GM23338 (cell line): ENCODE measurements around the gene LGALSL.

Experiments used
- CTCF ChIP-seq, 2 experiments: fragments of 200-600 bp in 1 of 2; sonication (generic) in 1 of 2; conservative IDR thresholded peaks; 2 replicates each; pipeline versions ENCODE4 v1.5.1 to v1.6.1; 2016 to 2017; ENCODE audit warnings: antibody characterized with exemption in 2 of 2, low read depth in 2 of 2, mild to moderate bottlenecking in 2 of 2, moderate library complexity in 1 of 2
- ETS1 ChIP-seq: IDR thresholded peaks from 2 replicates; pipeline ENCODE4 v1.6.1; 2016; ENCODE audit warnings: antibody characterized with exemption
- EZH2 ChIP-seq: fragments of 200-600 bp; sonication (generic); IDR thresholded peaks from one replicate; pipeline ENCODE4 v1.8.0; 2017; ENCODE audit warnings: antibody characterized with exemption, mild to moderate bottlenecking, low read depth; ENCODE audit not compliant: unreplicated experiment
- POLR2AphosphoS5 ChIP-seq: IDR thresholded peaks from 2 replicates; pipeline ENCODE4 v1.6.1; 2016; ENCODE audit warnings: antibody characterized with exemption, low read depth
- TF ChIP-seq, protein P1 (sequence below): IDR thresholded peaks from one replicate; pipeline ENCODE4 v1.6.1; 2018; ENCODE audit warnings: antibody characterized with exemption; ENCODE audit not compliant: unreplicated experiment

DNA sequence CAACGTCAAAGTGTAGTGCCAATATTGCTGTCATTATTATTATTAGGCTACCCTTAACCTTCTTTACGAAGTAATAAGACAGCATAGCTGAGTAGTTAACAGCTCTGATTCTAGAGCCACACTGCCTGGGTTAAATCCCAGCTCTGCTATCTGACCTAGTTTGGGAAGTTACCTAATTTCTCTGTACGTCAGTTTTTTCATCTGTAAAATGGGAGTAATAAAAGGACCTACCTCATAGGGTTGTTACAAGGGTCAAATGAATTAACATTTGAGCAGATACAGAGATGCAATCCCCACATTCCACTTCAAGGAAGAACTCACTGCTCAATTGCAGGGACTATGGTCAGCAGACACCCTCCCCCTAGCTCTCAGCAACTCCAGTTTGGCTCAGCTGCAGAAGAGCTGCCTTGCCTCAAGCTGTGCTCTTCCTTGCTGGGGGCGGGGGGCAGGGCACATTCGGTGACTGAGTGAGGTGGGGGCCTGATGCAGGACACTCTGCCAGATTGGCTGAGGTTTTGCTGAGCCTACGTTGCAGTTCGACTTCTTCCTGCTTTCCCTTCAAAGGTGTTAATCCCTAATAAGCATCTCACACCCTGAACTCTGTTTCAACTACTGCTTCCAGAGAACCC is 11.0 kb upstream of the LGALSL start:
- no peak for TF ChIP-seq CTCF (conservative IDR thresholded peaks at IDR 0.05; ENCODE audit: low read depth in 2 of 2)
- TF ChIP-seq EZH2, result no peak
- no peak for TF ChIP-seq POLR2AphosphoS5
- TF ChIP-seq ETS1, result no peak
- TF ChIP-seq, protein P1, sequence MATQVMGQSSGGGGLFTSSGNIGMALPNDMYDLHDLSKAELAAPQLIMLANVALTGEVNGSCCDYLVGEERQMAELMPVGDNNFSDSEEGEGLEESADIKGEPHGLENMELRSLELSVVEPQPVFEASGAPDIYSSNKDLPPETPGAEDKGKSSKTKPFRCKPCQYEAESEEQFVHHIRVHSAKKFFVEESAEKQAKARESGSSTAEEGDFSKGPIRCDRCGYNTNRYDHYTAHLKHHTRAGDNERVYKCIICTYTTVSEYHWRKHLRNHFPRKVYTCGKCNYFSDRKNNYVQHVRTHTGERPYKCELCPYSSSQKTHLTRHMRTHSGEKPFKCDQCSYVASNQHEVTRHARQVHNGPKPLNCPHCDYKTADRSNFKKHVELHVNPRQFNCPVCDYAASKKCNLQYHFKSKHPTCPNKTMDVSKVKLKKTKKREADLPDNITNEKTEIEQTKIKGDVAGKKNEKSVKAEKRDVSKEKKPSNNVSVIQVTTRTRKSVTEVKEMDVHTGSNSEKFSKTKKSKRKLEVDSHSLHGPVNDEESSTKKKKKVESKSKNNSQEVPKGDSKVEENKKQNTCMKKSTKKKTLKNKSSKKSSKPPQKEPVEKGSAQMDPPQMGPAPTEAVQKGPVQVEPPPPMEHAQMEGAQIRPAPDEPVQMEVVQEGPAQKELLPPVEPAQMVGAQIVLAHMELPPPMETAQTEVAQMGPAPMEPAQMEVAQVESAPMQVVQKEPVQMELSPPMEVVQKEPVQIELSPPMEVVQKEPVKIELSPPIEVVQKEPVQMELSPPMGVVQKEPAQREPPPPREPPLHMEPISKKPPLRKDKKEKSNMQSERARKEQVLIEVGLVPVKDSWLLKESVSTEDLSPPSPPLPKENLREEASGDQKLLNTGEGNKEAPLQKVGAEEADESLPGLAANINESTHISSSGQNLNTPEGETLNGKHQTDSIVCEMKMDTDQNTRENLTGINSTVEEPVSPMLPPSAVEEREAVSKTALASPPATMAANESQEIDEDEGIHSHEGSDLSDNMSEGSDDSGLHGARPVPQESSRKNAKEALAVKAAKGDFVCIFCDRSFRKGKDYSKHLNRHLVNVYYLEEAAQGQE, result no peak
